HUES48 (cell line): ENCODE measurements around the gene PLK5.
A peak's percentile ranks its signal among the peaks of the same experiment; 100 is the strongest.
"Not testable (repeated sequence)": the region's sequence is repeated elsewhere in the genome, so short reads cannot be mapped to it uniquely, and the experiment has no call there.

Experiments used
- H3K27ac ChIP-seq: one replicate; pipeline ENCODE4 v1.7.0; 2013; ENCODE audit warnings: low read depth, low read length, inconsistent platforms
- H3K27me3 ChIP-seq: 2 replicates; pipeline ENCODE4 v1.6.1; 2013; ENCODE audit warnings: mild to moderate bottlenecking, low read length; ENCODE audit not compliant: control insufficient read depth, insufficient read depth
- H3K36me3 ChIP-seq: 2 replicates; pipeline ENCODE4 v1.6.1; 2013; ENCODE audit warnings: low read length; ENCODE audit not compliant: control insufficient read depth, insufficient read depth
- H3K4me1 ChIP-seq: 2 replicates; pipeline ENCODE4 v1.6.1; 2013; ENCODE audit warnings: mild to moderate bottlenecking, low read length; ENCODE audit not compliant: control insufficient read depth, insufficient read depth
- H3K4me3 ChIP-seq: 2 replicates; pipeline ENCODE4 v1.5.1; 2013; ENCODE audit warnings: mild to moderate bottlenecking, low read depth, low read length
- H3K9ac ChIP-seq: 2 replicates; pipeline ENCODE4 v1.6.1; 2013; ENCODE audit warnings: mild to moderate bottlenecking, low read depth, low read length, moderate library complexity
- H3K9me3 ChIP-seq: 2 replicates; pipeline ENCODE4 v1.6.1; 2013; ENCODE audit warnings: low read length; ENCODE audit not compliant: control insufficient read depth, insufficient read depth

The PLK5 gene

DNA sequence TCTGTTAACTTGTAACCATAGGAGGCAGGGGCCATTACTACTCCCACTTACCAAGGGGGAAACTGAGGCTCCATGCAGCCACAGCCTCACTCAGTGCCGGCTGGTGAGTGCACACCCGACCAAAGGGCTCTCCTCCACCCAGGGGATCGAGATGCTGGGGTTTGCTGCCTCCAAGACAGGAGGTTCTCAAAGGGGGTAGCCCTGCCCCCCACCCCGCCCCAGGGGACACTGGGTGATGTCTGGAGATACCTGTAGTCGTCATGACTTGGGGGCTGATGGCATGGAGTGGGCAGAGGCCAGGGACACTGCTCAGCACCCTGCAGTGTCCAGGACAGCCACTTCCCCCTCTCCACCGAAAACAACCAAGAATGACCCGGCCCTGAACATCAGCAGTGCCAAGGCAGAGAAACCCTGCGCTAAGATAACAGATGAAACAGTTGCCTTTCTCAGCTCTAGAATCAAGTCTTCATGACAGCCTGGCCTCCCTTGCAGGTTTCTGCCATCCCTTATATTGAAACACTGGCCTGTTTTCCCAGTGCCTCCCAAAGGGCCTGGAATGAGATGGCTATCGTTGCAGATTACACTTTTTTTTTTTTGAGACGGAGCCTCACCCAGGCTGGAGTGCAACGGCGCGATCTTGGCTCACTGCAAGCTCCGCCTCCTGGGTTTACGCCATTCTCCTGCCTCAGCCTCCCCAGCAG lies 29.6 kb upstream of the PLK5 start:
- H3K27me3 ChIP-seq = peaks cover 10% of the 10 kb centered on the region

DNA sequence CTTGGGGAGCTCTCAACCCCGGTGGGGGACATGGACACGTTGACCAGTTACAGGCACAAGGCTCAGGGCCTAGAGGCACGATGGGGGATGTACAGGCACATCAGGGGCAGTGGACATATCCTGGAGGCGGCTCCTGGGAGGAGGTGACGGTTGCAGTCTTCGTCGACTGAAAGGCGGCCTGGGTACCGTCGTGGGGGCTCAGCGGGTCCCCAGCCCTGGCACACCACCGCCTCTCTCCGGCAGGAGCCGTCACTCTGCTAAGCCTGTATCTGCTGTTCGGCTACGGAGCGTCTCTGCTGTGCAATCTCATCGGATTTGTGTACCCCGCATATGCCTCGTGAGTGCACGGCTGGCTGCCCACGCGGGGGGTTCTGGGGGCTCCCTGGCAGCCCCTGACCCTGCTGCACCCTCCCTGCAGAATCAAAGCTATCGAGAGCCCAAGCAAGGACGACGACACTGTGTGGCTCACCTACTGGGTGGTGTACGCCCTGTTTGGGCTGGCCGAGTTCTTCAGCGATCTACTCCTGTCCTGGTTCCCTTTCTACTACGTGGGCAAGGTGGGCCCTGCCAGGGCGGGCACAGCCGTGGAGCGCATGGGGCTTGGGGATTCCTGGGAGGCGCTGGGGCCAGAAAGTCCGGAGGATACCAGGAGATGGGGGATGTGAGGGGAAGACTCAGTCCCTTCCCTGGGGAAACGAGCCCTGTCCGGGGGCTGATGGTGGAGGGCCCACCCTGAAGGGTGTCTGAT lies 28.7 kb upstream of the PLK5 start:
- Histone ChIP-seq H3K4me3 (no peak overlapping the region), H3K27me3 (peaks cover 10% of the 10 kb centered on the region), H3K4me1 (no peaks in the 10 kb centered on the region), H3K9ac (no peak overlapping the region), H3K27ac (no peak overlapping the region), H3K36me3 (no peaks in the 10 kb centered on the region), H3K9me3 (no peaks in the 10 kb centered on the region; the same call in 1 of the 2 replicates)

More for the DNA sequence above, 29.6 kb upstream of the PLK5 start:
- H3K9me3 ChIP-seq = no peaks in the 10 kb centered on the region
- no peak overlapping the region for H3K4me3 ChIP-seq
- H3K4me1 ChIP-seq = no peaks in the 10 kb centered on the region
- no peak overlapping the region for H3K9ac ChIP-seq
- H3K27ac ChIP-seq = no peak overlapping the region
- no peaks in the 10 kb centered on the region for H3K36me3 ChIP-seq

GRCh38 chr19:1495799-1496713 lies 27.8 kb upstream of the PLK5 start:
- Histone ChIP-seq H3K9ac (no peak overlapping the region), H3K4me1 (no peaks in the 10 kb centered on the region), H3K27me3 (peaks cover 10% of the 10 kb centered on the region), H3K36me3 (no peaks in the 10 kb centered on the region), H3K27ac (no peak overlapping the region), H3K4me3 (no peak overlapping the region), H3K9me3 (no peaks in the 10 kb centered on the region; the same call in 1 of the 2 replicates)

DNA sequence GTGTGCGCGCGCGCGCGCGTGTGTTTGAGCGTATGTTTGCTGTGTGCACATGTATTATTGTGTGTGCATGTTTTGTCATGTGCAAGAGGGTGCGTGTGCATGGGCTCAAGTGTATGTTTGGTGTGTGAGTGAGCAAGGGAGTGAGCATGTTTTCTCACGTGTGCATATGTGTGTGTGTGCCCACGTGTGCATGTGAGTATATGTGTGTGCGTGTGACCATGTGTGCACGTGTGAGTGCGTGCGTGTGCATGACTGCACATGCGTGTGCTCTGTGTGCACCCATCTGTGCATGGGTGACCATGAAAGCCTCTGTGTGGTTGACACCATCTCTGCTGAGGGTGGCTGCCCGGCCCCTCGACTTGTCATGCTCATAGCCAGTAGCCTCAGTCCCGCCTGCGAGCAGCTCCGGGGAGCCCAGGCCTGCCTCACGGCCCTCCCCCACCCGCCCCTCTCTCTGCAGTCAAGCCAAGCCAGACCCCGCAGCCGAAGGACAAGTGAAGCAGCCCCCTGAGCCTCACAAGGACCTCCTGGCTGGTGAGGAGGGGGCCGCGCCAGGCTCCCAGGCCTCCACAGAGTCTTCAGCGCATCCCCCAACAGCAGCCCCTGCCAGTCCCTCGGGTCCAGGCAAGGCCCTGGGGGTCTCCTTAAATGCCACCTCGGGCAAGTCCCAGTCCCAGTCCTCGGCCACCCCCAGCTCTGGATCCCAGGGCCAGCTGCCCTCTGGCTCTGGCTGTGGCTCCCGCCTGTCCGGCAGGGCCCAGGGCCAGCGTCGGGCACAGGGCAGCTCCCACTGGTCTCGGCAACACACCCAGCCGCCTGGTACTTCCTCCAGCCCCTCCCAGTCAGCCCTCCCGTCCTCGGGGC lies 26.9 kb upstream of the PLK5 start:
- Histone ChIP-seq H3K36me3 (no peaks in the 10 kb centered on the region), H3K9ac (no peak overlapping the region), H3K4me3 (no peak overlapping the region), H3K27me3 (peaks cover 2% of the 10 kb centered on the region), H3K4me1 (no peaks in the 10 kb centered on the region), H3K9me3 (no peaks in the 10 kb centered on the region; the same call in 1 of the 2 replicates), H3K27ac (no peak overlapping the region)

- H3K4me1 ChIP-seq = no peaks in the 10 kb centered on the region
- H3K36me3 ChIP-seq = no peaks in the 10 kb centered on the region
- no peak overlapping the region for H3K4me3 ChIP-seq
- H3K9ac ChIP-seq = no peak overlapping the region
- H3K9me3 ChIP-seq = no peaks in the 10 kb centered on the region; the same call in 1 of the 2 replicates
- H3K27ac ChIP-seq = no peak overlapping the region
- H3K27me3 ChIP-seq = peaks cover 2% of the 10 kb centered on the region; the same call in 1 of the 2 replicates
Measured at GRCh38 chr19:1497578-1498235, 26.2 kb upstream of the PLK5 start.

DNA sequence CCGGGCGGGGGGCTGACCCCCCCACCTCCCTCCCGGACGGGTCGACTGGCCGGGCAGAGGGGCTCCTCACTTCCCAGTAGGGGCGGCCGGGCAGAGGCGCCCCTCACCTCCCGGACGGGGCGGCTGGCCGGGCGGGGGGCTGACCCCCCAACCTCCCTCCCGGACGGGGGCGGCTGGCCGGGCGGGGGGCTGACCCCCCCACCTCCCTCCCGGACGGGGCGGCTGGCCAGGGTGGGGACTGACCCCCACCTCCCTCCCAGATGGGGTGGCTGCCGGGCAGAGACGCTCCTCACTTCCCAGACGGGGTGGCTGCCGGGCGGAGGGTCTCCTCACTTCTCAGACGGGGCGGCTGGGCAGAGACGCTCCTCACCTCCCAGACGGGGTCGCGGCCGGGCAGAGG lies 24.6 kb upstream of the PLK5 start:
- peaks cover 16% of the 10 kb centered on the region for H3K27me3 ChIP-seq
- not testable (repeated sequence) for H3K4me1 ChIP-seq, H3K9ac ChIP-seq, H3K4me3 ChIP-seq, H3K36me3 ChIP-seq, H3K27ac ChIP-seq, H3K9me3 ChIP-seq

DNA sequence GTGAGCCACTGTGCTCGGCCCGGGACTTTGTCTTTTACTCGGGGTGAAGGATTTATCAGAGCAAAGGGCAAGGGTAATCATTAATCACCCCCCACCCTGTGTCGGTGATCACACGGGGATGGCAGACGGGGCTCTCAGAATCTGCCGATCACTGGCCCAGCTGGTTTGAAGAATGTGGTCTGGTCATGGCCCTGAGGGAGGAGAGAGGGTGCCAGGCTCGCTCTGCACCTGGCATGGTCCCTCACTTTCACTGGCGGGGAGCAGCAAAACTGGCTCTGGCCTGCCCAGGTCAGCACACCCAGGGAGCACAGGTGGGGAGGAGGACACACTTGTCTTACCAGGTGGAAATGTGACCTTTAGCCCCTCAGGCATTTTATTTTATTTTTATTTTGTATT lies 22.7 kb upstream of the PLK5 start:
- no peaks in the 10 kb centered on the region; the same call in 1 of the 2 replicates for H3K9me3 ChIP-seq
- H3K4me3 ChIP-seq = no peak overlapping the region
- no peaks in the 10 kb centered on the region for H3K36me3 ChIP-seq
- H3K4me1 ChIP-seq = peaks cover 3% of the 10 kb centered on the region; the same call in 1 of the 2 replicates
- no peak overlapping the region for H3K9ac ChIP-seq
- H3K27me3 ChIP-seq = peaks cover 18% of the 10 kb centered on the region
- H3K27ac ChIP-seq = no peak overlapping the region

DNA sequence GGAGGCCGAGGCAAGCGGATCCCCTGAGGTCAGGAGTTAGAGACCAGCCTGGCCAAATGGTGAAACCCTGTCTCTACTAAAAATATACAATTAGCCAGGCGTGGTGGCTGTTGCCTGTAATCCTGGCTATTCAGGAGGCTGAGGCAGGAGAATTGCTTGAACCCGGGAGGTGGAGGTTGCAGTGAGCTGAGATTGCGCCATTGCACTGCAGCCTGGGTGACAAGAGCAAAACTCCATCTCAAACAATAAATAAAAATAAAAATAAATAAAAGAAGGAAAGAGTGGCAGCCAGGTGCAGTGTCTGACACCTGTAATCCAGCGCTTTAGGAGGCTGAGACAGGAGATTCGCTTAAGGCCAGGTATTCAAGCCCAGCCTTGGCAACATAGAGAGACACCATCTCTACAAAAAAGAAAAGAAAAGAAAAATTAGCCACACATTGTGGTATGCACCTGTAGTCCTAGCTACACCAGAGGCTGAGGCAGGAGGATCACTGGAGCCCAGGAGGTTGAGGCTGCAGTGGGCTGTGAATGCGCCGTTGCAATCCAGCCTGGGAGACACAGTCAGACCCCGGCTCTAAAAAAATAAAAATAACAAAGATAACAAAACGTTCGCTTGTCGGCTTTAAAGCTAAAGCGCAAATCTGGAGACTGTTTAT lies 21.3 kb upstream of the PLK5 start:
- peaks cover 18% of the 10 kb centered on the region for H3K27me3 ChIP-seq
- H3K36me3 ChIP-seq = no peaks in the 10 kb centered on the region
- H3K9me3 ChIP-seq = no peaks in the 10 kb centered on the region; the same call in 1 of the 2 replicates
- no peak overlapping the region for H3K4me3 ChIP-seq
- H3K4me1 ChIP-seq = peaks cover 3% of the 10 kb centered on the region; the same call in 1 of the 2 replicates
- H3K9ac ChIP-seq = no peak overlapping the region
- no peak overlapping the region for H3K27ac ChIP-seq

DNA sequence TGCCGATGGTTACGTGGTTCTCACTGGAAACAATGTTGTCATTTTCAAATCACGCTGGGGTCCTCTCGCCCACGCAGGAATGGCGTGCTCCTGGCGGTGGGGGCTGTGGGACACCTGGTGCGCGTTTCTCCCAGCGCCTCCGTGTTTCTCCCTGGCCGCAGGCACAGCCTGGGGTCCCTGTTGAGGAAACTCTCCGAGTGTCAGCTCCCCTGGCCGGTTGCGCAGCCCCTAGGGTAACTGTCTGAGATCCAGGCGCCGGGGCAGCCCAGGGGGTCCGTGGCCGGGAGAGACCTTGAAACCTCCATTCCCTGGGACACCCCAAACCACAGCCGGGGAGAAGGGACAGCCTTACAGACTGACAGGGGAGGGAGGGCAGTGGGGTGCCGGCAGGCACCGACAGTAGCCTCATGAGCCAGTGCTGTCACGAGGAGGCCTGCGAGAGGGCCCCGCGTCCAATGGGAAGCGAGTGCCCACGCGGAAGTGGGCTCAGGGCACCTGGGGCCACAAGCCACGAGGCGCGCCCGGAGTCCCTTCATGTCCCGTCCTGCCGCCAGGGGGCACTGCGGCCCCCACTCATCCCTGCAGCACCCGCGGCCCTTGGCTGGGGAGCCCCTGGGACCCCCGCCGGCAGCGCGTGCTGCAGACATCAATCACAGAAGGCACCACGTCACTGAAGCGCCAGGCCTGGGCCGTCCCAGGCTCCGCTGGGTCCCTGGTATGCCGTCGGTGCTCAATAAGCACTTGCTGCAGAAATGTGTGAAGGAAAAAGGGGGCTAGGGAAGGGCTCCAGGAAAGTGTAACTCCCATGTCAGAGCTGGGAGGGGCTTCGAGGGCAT lies 20.6 kb upstream of the PLK5 start:
- H3K4me1 ChIP-seq = peaks cover 3% of the 10 kb centered on the region; the same call in 1 of the 2 replicates
- no peaks in the 10 kb centered on the region; the same call in 1 of the 2 replicates for H3K9me3 ChIP-seq
- H3K4me3 ChIP-seq = peak overlapping the region; percentile 45
- H3K9ac ChIP-seq = 0 out of 2 replicates have a peak overlapping the region, but pooled peaks have one; percentile 25
- H3K27ac ChIP-seq = no peak overlapping the region
- no peaks in the 10 kb centered on the region for H3K36me3 ChIP-seq
- H3K27me3 ChIP-seq = peaks cover 18% of the 10 kb centered on the region
